ENCODE results near the gene DNAJA4.

DNAJA4 gene

DNA sequence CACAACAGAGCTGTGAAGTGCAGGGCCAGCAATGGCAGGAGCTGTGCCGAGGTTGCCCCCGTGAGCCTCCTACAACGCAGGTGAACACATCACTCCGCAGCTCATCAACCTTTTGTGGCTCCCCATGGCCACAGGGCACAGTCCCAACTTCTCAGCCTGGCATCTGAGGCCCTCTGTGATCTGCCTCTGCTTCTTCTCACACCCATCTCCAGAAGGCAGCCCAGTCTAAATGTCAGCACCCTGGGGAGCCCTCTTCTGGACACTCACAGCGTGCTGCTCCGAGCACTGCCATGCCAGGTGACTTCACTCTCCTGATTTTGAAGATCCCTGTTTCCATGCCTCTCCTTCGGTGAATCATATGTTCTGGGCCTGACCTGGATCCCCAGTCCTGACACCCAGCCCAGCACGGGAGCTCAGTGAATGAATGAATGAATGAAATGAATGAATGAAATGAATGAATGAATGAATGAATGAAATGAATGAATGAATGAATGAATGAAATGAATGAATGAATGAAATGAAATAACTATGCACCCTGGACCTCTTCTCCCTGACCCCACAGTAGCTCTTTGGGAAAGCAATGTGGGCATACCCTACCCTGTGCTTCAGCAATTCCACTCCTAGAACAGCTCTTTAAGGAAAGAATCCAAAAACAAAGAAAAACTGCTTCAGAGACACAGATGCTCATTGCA, 52.9 kb downstream of the DNAJA4 start:
- DNase-seq, result no peak

DNA sequence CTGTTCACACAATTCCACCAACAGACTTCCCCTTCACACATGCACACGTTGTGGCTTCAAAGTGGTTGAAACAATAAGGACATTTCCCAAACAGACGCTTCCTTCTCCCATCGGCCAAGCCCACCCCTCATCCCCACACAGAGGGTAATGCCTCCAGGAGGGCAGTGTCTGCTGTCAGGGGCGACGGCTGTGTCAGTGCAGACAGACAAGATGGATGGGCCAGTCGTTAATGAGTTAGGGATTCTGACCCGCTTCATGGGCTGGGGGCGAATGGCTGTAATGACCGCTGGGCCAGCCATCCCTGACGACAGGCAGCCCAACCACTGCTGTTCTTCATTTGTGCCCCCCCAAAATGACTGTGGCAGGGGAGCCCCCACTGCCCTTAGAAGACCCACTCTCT, 55.2 kb downstream of the DNAJA4 start:
- no peak for DNase-seq

DNA sequence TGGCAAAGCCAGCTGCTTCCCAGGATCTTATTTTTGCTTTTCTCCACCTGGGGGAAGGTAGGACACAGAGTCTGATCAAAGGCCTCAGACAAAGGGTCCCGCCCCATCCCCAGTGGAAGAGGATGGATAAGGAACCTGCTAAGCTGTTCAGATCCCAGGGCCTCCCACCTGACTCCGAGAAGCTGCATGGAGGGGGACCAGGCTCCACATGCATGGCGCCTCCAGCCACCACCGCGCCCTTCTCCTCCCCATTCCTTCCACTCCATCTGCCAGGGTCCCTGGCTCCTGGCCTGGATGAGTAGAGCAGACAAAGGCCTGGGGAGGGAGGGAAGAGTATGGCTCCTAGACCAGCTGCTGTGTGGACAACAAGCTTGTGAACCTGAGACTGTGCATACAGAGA, 55.8 kb downstream of the DNAJA4 start:
- no peak for DNase-seq

DNA sequence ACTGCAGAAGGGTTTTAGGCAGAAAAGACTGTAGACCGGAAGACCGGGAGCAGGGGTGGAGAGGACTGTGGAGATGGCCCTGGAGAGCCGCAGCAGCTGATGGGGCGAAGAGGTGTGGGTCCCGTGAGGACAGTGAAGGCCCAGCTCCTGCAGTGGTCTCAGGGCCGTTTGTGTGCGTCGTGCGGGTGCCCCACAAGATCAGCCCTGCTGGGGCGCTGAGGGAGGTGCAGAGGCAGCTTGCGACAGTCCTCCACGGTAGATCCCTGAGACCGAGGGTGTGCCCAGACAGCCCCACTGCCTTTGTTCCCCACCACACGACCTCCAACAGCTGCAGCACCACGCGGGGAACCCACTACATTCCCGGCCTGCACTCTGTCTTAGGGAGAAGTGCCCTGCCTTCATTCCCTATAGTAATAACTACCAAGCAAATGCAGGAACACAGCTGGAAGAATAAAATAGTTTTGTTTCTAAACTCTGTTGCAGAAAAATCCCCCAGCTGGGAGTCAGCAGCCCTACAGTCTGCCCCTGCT, 56.7 kb downstream of the DNAJA4 start:
- DNase-seq, result no peak

DNA sequence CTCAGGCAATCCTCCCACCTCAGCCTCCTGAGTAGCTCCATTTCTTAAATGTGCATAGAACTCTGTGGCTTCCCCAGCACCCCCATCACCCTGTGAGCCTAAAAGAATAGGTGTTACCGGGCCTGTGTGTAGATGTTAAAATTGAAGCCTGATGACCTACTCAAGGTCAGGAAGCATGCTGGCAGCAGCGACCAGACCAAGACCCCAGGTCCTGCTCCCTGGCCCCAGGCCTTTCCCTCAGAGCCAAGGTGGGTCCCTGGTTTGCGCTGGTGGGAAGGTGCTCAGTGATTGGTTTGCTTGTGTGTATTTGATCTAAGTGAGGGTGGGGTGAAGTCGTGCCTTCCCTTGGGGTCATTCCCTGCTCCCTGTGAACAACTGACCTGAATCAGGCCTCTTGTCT, 57.4 kb downstream of the DNAJA4 start:
- DNase-seq, result no peak

DNA sequence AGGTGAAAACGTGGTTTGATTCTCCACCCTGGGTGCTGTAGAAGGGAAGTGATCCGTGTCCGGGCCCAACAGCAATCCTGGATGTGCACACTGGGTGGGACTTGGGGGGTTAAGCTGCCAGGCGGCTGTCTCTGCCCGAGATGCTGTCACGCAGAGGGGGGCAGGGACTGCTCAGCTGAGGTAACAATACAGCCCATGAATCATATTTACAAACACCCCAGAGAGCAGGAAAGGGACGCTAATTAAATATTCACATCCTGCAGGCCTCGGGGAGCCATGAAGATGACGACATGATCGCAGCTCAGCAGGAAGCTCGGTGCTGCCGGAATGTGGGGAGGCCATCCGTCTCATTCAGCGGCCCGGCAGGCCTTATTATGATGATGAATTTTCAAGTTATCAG, 57.9 kb downstream of the DNAJA4 start:
- DNase-seq, result no peak

DNA sequence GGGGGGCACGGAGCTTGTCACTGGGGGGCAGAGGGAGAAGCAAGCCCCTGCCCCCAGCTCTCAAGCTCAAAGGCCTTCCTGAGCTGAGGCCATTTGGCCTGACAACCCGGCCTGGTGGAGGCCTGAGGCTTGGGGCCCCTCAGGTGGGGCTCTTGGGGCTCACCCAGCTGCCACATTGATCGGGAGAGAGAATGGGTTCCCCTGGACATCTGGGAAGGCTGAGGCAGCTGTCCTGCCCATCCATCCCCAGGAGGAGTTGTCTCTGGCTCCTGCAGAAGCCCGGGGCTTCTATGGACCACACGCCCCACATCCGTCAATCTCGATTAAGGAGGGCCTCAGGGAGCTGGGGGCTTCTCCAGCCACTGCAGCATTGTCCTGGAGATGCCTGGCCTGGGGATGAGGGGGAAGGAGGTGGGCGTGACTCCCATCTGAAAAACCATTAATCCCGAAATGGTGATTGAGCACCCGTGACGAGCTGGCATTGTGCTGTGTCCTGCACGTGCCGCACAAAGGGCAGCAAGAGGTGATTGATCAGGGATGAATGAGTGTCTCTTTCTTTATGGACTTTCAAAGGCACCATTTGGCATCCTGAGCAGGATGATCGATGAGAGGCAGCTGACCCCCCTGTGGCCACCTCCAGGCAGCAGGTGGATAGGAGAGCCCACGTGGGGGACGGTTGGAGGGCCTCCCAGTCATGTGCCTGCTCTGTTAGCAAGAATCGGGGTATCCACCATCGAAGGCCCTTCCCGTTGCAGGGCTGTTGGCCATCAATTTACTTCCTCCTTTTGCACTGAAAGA, 58.6 kb downstream of the DNAJA4 start:
- no peak for DNase-seq

DNA sequence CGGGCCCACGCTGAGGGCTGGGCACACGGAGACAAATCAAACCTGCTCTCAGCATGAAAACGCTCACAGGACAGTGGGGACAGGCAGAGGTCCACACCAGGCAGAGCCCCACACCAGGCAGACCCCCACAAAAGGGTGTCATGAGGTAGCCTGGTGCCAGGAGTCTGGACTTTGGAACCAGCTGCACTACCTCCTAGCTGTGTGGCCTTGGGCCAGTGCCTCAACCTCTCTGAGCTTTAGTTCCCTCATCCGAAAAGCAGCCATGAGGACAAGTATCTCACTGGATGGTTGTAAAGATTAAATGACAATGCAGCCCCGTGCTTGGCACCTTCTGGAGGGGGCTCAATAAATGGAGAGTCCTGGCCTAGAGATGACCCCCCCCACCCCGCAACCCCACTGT, 59.3 kb downstream of the DNAJA4 start:
- DNase-seq, result no peak

DNA sequence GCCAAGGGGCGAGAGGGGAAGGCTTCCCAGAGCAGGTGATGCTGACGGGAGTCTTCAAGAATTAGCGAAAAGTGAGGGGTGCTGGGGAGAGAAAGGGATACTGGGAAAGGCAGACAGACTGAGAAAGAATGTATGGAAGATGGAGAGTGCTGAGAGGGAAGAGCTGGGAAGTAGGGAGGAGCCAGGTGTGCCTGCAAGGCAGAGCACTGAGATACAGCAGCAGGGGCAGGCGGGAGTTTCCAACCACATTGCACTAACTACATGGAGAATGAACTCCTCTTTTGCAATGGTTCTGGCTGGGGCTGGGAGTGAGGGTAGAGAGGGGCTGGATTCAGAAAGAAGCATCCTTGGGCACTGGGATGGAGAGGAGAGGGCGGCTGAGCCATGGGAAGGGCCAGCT, 59.8 kb downstream of the DNAJA4 start:
- DNase-seq, result no peak

DNA sequence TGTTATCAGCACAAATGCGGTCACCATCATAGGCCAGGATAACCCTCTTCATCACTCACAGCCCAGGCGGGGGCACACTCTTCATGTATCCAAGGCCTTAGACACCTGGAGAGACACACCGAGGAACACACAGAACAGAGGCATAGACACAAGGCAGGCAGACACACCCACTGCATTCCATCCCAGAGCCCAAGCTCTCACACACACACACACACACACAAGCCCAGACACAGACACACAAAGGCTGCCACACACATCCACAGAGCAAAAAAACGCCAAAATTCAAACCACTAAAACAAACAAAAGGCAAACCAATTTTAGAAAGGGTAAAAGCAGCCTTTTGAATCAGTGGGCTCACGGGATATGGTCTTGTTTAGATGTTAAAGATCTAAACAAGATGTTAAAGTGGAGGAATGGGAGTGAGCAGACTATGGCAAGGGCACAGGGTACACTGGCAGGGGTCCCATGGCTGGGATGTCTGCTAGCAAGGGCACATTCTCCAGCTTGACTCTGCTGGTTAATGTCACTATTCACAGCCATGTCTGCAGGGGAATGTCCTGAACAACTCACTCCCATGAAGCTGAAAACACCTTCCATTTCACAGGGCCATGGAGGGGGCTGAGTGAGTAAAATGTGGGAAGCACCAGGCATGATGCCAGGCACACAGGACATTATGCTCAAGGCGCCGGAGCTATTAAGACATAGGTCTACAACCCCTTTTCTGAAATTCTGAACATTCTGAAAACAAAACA, 60.9 kb downstream of the DNAJA4 start:
- DNase-seq, result no peak

DNA sequence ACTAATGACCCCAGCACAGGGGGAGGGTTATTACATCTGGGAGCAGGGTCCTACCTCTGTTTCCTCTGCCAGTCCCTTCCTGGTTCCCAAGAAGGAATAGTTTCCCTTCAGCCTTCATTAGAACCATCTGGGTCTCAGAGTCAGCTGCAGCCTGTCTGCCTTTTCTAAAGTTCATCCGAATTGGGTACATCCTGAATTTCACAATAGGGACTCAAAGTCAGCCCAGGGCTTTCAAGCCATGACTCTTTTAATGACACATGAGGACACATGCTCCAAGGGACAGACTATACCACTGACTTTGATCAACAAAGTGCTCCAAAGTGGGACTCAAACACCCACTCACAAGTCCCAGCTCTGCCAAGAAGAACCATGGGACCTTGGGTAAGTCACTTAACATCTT, 63.1 kb downstream of the DNAJA4 start:
- DNase-seq, result no peak

DNA sequence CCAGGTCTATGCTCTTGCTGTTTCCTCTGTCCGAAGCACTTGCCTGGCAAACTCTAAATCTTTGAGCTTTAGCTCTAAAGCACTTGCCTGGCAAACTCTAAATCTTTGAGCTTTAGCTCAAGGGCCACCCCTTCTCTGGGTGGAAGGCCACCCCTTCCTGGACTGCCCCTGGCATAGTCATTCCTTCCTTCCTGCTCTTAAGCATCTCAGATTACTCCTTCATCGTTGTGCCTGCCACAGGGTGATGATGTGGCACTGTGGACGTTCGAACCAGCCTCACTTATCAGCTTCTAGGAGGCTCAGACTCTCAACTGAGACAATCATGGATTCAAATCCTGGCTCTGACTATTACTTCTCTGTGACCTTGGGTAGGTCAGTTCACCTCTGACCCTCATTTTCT, 65.3 kb downstream of the DNAJA4 start:
- DNase-seq, result no peak

Measured in kidney glomerular epithelial cell (primary cell).